ENCODE data around the gene TINAGL1.

GRCh38 chr1:31586376-31587327, 10.3 kb downstream of the TINAGL1 start:
- no peak for TF ChIP-seq POLR2A (IDR thresholded peaks at IDR 0.05; ENCODE audit: low read depth, low read length)
- TF ChIP-seq TAF1 (IDR thresholded peaks at IDR 0.05; ENCODE audit: low read depth, low read length) = no peak
- no peak for TF ChIP-seq SPI1 (IDR thresholded peaks at IDR 0.05; ENCODE audit: low read depth, low read length)
